Stimulated activated CD4-positive, alpha-beta T cell treated with anti-CD3 and anti-CD28 coated beads, Interleukin-4, amount 100 ng/mL, for 4 hours (primary cell): ENCODE results near the gene MPND.
"Not testable (repeated sequence)": the region's sequence is repeated elsewhere in the genome, so short reads cannot be mapped to it uniquely, and the experiment has no call there.

ENCODE experiments used
- DNase-seq, 2 experiments: peaks; one replicate each; pipeline ENCODE4 v3.0.0-alpha.2; 2020

Gene MPND

DNA sequence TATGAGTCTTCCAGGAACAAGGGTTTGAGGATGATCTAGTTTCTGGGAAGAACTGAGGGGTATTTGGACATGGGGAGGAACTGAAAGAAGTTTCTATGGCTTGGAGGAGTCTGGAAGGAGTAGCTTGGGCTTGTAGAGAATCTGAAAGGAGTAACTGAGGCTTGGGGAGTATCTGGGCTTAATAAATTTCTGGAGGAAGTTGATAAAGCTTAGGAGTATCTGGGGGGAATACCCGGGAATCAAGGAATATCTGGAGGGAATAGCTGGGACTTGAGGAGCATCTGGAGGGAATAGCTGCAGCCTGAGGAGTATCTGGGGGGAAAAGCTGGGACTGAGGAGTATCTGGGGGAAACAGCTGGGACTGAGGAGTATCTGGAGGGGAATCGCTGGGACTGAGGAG is 22.9 kb upstream of the MPND start:
- DNase-seq = no peak

- no peak for DNase-seq
Measured at GRCh38 chr19:4322942-4323665, 20.3 kb upstream of the MPND start.

DNA sequence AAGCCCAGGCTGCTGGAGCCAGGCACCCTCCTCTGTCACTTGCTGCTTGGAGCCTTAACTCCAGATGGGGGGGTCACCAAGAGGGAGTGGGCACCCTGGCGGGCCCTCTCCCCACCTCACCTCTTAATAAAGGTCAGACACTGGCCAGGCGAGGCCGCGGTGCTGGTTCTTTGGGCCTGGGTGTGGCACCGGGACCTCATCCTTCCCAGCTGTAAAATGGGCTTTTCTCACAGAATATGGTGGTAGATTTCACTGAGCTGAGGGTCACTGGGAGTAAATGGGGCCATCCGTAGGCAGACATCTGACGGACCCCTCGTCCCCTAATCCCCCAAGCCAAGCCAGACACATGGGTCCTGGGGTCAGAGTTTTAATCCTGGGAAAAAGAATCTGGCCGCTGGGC is 19.7 kb upstream of the MPND start:
- DNase-seq = no peak

DNA sequence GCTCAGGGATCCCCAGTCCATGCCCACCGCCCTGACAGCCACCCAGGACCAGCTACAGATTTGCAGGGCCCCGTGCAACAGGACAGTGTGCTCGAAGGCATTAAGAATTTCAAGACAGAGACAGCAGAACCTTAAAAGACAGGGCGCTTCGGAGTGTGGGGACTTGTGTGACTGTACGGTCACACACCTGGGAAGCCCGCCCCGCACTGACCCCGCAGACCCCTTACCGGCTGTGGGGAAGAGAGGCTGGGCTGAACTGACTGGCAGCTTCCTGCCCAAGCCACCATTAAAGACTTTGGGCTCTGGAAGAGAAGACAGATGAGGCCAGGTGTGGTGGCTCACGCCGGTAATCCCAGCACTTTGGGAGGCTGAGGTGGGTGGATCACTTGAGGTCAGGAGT is 19.1 kb upstream of the MPND start:
- DNase-seq = no peak

DNA sequence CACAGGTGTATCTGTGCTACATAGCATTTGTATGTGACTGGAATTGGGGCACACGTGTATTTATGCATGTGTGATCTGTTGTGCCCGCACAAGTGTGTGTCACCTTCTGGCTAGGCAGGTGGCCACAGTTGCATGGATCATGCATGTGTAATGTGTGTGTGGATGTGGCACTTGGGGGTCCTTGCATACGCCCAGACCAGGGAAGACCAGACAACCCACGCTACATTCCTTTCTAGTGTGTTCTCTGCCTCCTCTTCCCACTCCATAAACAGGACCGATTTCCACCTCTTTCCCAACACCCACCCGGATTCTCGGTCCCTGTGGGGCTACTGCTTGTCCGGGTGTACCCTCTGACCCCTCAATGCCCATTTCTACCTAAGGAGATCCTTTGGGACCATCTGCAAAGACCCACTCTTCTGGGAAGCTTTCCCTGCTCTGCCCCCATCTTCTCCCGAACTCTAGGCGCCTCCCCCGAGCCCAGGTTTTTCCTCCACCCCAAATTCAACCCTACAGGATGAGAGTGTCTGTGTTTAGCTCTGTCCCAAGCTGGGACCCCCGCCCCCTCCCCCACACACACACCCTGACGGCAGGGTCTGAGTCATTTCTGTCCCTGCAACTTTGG is 17.0 kb upstream of the MPND start:
- DNase-seq = no peak

- DNase-seq = peak in 1 of 2 experiments; percentile 30
Measured at GRCh38 chr19:4326837-4327251, 16.5 kb upstream of the MPND start.

DNA sequence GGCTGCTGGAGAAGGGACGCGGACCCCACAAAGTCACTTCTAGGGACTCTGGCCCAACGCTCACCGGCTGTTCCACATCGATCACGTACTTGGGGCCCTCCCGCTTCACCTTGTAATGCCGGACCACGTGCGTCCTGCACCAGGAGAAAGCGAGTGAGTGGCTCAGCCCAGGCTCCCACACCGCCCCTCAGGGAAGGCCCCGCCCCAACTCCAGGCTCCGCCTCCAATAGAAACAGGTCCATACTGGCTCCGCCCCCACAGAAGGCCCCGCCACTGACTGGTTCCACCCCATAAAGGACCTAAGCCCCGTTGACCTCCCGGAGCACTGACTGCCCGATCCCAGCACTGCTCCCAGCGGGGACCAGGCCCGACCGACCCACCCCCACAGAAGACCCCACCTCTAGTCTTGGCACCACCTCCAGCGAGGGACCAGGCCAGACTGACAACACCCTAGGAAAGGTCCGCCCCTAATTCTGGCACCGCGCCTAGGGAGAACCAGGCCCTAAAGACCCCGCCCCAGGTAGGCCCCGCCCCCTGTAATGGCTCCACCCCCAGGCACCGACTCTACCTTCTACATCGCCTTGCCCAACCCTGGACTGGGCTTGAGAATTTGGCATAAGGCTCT is 16.0 kb upstream of the MPND start:
- peak; percentile 75 to 79 for DNase-seq

GRCh38 chr19:4327877-4328242 is 15.5 kb upstream of the MPND start:
- no peak for DNase-seq

DNA sequence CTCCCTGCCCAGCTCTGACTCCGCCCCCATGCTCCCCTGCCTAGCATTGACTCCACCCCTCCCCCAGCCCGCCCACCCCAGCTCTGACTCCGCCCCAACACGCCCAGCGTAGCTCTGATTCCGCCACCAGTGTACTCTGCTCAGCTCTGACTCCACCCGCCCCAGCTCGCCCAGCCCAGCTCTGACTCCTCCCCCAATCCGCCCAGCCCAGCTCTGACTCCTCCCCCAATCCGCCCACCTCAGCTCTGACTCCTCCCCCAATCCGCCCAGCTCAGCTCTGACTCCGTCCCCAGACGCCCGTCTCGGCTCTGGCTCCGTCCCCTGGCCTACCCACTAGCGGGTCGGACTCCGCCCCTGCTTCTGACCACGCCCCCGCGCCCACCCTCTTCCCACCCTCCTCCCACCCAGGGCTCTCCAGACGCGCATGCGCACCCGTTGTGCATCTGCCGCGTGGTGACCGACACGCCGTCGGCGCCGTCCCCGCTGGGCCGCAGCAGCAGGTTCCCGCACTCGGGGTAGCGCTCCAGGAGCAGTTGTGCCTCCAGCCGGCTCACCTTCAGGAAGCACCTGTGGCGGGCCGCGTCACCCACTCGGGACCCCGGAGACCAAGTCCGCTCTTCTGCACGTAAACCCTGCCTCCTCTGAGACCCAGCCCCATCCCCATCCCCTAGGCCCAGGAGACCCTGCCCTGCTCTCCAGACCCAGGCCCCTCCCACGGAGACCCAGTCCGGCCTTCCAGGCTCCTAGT is 14.9 kb upstream of the MPND start:
- DNase-seq = peak; percentile 98 to 99

- DNase-seq = peak; percentile 58 to 61
Measured at GRCh38 chr19:4328991-4329681, 14.2 kb upstream of the MPND start.

DNA sequence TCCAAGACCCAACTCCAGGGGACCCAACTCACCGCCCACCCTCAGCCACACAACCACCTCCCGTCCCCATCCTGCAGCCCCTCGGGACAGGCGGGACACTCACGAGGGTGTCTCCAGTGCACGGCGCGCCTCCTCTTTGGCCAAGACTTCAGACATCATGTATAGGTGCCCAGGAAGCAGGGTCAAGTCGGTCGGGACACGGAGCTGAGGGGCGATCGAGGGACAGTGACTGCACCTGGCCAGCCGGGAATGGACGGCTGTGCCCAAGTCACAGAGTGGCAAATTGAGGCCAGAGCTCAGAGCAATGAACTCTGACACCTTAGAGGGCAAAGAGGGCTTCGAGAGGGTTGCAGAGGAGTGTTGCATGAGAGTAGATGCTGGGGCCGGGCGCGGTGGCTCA is 13.5 kb upstream of the MPND start:
- DNase-seq = no peak

- no peak for DNase-seq
Measured at GRCh38 chr19:4334929-4335570, 8.3 kb upstream of the MPND start.

- no peak for DNase-seq
Measured at GRCh38 chr19:4337906-4338440, 5.4 kb upstream of the MPND start.

DNA sequence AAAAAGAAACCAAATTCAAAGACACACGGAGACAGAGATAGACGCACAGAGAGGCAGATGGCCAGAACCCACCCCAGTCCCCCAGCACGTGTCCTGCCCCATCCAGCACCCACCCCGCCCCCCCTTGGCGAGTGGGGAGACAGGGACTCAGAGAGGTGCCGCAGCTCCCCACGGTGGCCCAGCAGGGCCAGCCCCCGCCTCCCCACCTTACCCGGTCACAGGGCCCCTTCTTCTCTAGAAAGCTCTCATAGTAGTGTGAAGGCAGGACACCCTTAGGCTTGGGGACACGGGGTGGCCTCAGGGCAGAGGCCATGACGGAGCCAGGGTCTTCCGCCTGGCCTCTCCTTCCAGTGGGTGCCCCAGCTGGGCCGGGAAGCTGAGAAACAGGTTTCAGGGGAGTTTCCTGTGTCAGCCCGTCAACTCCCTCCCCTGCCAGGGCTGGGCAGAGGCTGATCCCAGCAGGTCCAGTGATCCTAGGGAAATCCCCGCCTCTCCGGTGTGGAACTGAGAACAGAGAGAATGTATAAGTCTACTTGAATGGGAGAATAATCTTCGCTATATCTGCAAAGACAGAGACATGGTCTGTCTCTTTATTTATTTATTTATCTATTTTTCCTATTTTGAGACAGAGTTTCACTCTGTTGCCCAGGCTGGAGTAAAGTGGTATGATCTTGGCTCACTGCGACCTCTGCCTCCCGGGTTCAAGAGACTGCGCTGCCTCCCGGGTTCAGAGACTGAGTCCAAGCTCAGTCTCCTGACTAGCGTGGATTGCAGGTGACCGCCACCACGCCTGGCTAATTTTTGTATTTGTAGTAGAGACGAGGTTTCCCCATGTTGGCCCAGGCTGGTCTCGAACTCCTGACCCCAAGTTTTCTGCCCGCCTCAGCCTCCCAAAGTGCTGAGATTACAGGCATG is 4.7 kb upstream of the MPND start, which contains the start of gene STAP2:
TSS of gene STAP2 (minus strand) at position 387 of the 915 bp plus-strand sequence. CDS start at position 313, 74 bp downstream.
- no peak for DNase-seq

DNA sequence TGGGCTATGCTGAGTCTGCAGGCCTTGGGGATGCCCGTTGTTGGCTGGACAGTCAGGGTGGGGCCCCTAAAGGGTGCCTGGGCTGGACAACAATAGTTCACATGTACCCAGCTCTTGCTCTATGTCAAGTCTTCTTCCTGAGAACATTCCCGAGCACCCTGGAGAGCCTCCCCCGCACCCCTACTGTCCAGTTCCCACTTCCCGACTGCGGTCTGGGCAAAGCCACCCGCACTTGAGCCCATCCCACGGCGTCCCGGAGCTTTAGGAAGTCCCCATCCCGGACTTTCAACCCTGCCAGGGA is 1.1 kb upstream of the MPND start:
- DNase-seq = no peak

GRCh38 chr19:4342615-4343369 is 570 bp upstream of the MPND start:
- DNase-seq = peak; percentile 78 to 91

- DNase-seq = no peak
Measured at GRCh38 chr19:4345342-4346019, 2.1 kb downstream of the MPND start.

DNA sequence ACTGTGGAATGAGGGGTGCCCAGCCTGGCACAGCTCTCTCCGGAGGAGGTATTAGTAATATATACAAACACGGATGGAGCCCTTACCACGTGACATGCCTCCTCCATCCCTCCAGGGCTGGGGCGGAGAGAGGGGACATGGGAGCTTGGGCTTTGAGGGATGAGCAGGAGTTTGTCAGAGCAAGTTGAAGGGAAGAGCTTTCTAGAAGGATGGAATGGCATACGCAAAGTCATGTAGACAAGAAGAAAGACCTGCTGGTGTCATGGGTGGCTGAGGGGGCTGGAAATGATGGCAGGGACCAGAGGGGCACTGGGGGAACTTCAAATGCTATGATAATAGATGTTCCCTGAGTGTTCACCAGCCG is 2.6 kb downstream of the MPND start:
- no peak for DNase-seq

GRCh38 chr19:4347521-4347920 is 4.2 kb downstream of the MPND start:
- DNase-seq = no peak

DNA sequence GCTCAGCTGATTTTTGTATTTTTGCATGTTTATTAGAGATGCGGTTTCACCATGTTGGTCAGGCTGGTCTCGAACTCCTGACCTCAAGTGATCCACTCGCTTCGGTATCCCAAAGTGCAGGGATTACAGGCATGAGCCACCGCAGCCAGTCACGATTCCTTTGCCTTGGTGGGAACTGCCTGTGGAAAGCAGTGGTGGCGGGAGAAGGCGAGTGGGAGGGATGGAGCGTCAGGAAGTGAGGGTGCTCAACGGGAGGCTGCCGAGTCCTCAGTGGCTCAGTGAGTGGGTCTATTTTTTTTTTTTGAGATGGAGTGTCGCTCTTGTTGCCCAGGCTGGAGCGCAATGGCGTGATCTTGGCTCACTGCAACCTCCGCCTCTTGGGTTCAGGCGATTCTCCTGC is 5.9 kb downstream of the MPND start:
- DNase-seq = not testable (repeated sequence)
